GM20000 (cell line): ENCODE data around the gene APOBEC3H.
A peak's percentile ranks its signal among the peaks of the same experiment; 100 is the strongest.

Experiments used
- DNase-seq: peaks from one replicate; pipeline ENCODE4 v3.0.0; 2012; ENCODE audit warnings: low spot score
- TF ChIP-seq, protein P1 (sequence below): IDR thresholded peaks from 2 replicates; pipeline ENCODE4 v1.5.1; 2012; ENCODE audit warnings: mild to moderate bottlenecking, control low read depth; ENCODE audit errors: extremely low read depth, missing control alignments

APOBEC3H gene

GRCh38 chr22:39090426-39091064 lies 6.5 kb upstream of the APOBEC3H start:
- TF ChIP-seq, protein P1, sequence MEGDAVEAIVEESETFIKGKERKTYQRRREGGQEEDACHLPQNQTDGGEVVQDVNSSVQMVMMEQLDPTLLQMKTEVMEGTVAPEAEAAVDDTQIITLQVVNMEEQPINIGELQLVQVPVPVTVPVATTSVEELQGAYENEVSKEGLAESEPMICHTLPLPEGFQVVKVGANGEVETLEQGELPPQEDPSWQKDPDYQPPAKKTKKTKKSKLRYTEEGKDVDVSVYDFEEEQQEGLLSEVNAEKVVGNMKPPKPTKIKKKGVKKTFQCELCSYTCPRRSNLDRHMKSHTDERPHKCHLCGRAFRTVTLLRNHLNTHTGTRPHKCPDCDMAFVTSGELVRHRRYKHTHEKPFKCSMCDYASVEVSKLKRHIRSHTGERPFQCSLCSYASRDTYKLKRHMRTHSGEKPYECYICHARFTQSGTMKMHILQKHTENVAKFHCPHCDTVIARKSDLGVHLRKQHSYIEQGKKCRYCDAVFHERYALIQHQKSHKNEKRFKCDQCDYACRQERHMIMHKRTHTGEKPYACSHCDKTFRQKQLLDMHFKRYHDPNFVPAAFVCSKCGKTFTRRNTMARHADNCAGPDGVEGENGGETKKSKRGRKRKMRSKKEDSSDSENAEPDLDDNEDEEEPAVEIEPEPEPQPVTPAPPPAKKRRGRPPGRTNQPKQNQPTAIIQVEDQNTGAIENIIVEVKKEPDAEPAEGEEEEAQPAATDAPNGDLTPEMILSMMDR, result no peak
- no peak for DNase-seq

DNA sequence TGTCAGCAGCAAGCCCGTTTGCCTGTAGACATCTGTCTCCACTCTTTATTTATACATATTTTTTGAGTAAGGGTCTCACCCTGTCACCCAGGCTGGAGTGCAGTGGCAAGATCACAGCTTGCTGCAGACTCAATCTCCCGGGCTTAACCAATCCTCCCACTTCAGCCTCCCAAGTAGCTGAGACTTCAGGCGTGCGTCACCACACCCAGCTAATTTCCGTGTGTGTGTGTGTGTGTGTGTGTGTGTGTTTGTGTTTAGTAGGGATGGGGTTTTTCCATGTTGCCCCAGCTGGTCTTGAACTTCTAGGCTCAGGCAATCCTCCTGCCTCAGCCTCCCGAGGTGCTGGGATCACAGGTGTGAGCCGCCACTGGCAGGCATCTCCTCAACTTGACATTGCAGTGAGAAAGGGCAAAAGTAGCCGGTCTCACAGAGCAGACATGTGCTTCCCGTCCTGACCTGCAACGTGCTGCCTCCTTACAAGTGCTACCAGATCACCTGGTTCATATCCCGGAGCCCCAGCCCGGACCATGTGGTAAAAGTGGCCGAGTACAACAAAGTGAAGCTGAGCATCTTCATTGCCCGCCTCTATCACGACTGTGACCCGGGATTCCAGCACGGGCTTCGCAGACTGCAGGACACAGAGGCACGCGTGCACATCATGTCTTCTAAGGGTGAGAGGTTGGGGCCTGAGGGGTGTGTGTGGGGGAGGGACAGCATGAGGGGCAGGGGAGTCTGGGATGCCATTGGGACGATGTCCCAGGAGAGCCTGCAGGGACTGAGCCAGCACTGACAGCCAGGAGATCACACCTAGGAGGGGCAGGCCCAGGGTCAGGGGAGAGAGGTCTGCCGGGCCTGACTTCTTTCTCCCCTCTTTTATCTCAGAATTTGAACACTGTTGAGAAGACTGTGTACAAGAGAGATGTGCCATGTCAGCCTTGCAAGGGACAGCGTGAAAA lies 5.6 kb upstream of the APOBEC3H start:
- TF ChIP-seq, protein P1, result no peak
- DNase-seq, result no peak

DNA sequence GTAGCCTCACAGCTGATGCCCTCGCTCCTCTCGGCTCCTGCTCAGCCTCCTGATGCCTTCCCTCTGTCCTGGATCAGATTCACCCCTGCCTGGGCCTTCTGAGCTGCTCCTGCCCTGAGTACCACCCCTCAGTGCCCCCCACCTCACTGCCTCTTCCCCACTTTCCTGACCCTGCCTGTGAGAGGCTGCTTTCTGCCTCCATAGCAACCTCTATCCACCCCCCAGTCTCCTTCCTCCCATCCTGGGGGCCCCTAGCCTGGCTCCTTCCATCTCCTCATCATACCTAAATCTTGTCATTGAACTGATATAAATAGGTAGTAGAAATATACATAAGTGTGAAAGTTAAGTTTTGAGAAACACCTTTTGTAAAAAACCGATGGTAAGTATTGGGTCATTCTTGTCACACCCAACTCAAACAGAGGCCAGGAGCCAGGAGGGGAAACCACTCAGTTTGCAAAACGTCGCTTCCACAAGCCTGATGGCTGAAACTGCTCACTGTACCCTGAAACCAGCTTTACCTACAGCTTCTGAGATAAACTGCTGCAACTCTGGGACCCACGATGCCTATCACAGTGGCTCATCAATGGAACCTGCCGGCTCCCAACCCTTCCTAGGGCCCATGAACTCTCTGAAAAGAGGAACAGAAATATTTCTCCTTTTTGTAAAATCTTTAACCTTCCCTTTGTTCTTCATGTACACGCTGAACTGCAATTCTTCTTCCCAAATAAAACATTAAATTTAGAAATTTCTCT lies 4.8 kb upstream of the APOBEC3H start:
- DNase-seq, result no peak
- TF ChIP-seq, protein P1, result no peak

- TF ChIP-seq, protein P1, result no peak
- DNase-seq, result no peak
Measured at GRCh38 chr22:39094717-39095389, 2.2 kb upstream of the APOBEC3H start.

DNA sequence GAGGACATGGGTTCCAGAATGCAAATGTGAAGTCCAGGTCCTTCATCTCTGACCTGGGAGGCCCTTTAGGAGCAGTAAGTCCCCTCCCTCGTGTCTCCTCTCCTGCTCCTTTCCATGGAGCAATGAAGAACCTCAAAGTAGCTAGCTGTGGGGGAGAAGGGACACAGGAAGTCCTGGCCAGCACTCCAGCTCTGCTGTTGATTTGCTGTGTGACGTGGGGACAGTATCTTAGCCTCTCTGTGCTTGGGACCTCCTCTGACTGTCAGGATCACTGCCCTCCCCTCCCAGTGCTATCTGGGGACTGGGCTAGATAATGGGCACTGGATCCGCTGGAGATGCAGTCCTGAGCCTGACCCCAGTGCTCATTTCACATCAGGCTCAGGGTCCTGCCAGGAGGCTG lies 1.1 kb upstream of the APOBEC3H start:
- no peak for DNase-seq
- TF ChIP-seq, protein P1, result no peak

DNA sequence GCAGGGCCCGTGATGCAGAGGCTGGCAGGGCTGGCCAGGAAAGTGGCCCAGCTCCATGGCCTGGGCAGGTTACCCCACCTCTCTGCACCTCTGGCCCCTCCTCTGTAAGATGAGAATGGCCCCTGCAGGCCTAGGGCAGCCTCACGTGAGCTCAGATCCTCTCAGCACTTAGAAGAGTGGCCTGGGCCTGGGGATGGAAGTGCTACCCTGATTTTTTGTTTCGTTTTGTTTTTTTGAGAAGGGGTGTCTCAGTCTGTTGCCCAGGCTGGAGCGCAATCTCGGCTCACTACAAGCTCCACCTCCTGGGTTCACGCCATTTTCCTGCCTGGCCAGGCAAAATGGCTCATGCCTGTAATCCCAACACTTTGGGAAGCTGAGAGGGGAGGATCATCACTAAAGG lies 982 bp downstream of the APOBEC3H start:
- TF ChIP-seq, protein P1, result no peak
- peak; percentile 65 for DNase-seq
